ENCODE data around the gene SLIT3.

DNA sequence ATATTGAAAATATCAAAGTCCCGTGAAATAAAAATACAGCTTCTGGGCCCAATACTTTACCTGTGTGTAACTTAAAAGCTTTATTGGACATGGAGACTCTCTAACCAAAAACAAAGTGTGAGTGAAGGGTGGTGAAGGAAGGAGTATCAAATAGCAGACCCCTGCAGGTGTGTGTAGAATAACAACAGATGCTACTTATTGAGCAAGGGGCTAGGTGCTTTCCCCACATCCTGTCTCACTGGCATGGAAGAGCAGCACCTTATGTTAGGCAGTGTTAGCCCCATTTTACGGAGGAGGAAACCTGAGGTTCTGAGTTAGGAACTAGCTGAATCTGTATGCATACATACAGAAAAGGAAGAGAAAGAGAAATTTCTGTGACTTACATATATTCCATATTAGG lies 21.8 kb downstream of the SLIT3 start:
- TF ChIP-seq, protein P1, sequence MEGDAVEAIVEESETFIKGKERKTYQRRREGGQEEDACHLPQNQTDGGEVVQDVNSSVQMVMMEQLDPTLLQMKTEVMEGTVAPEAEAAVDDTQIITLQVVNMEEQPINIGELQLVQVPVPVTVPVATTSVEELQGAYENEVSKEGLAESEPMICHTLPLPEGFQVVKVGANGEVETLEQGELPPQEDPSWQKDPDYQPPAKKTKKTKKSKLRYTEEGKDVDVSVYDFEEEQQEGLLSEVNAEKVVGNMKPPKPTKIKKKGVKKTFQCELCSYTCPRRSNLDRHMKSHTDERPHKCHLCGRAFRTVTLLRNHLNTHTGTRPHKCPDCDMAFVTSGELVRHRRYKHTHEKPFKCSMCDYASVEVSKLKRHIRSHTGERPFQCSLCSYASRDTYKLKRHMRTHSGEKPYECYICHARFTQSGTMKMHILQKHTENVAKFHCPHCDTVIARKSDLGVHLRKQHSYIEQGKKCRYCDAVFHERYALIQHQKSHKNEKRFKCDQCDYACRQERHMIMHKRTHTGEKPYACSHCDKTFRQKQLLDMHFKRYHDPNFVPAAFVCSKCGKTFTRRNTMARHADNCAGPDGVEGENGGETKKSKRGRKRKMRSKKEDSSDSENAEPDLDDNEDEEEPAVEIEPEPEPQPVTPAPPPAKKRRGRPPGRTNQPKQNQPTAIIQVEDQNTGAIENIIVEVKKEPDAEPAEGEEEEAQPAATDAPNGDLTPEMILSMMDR (IDR thresholded peaks at IDR 0.05), result no peak
- TF ChIP-seq POLR2AphosphoS5 (IDR thresholded peaks at IDR 0.05), result no peak

All from breast epithelium (tissue), 3 donors.